ENCODE measurements around the gene BSCL2. TPM values are rescaled to one million over a fixed set of nuclear protein-coding genes. Genes with fewer than 3 reads are reported as not detected.

The BSCL2 gene
- total and polyA plus RNA-seq, 7 donors, result 18.0 to 72.3 (median 46.8) TPM

DNA sequence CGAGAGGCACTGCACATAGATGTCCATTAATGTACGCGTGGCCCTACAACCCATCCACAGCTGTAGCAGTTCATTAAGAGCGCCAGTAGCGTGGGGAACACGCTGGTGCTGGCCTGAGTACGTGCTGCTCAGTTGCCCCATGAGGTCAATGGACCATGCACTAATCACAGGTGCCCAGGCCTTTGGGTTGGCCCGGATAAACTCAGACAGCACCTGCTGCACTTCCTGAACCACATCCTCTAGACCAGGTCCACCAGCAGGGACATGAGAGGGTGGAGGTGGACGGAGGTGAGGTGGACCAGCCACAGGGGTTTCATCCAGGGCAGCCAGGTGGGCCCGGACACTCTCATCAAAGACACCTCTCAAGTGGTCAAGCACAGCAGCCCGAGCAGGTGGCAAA is 57.7 kb downstream of the BSCL2 start:
- no peak overlapping the region for H3K4me3 ChIP-seq
- no peak overlapping the region for H3K27ac ChIP-seq
- no peak for TF ChIP-seq POLR2AphosphoS5 (IDR thresholded peaks at IDR 0.05)
- TF ChIP-seq, protein P1, sequence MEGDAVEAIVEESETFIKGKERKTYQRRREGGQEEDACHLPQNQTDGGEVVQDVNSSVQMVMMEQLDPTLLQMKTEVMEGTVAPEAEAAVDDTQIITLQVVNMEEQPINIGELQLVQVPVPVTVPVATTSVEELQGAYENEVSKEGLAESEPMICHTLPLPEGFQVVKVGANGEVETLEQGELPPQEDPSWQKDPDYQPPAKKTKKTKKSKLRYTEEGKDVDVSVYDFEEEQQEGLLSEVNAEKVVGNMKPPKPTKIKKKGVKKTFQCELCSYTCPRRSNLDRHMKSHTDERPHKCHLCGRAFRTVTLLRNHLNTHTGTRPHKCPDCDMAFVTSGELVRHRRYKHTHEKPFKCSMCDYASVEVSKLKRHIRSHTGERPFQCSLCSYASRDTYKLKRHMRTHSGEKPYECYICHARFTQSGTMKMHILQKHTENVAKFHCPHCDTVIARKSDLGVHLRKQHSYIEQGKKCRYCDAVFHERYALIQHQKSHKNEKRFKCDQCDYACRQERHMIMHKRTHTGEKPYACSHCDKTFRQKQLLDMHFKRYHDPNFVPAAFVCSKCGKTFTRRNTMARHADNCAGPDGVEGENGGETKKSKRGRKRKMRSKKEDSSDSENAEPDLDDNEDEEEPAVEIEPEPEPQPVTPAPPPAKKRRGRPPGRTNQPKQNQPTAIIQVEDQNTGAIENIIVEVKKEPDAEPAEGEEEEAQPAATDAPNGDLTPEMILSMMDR (IDR thresholded peaks at IDR 0.05), result no peak
- DNase-seq, result no peak
- intact Hi-C loops (cut with DNase I), result no loop called here
- WGBS, 2 donors, result 90 to 93% methylated on average over 11 of the region's 11 CpGs
- no peaks in the 10 kb centered on the region for H3K9me3 ChIP-seq
- peaks cover 11 to 28% (median 16%) of the 10 kb centered on the region in 4 donors for H3K36me3 ChIP-seq
- H3K27me3 ChIP-seq, result no peaks in the 10 kb centered on the region
- H3K4me1 ChIP-seq, result peaks cover 0 to 46% (median 36%) of the 10 kb centered on the region in 4 donors

GRCh38 chr11:62648967-62649364 is 58.3 kb downstream of the BSCL2 start:
- Histone ChIP-seq H3K27ac (no peak overlapping the region), H3K4me1 (peaks cover 0 to 49% (median 38%) of the 10 kb centered on the region in 4 donors), H3K4me3 (no peak overlapping the region), H3K36me3 (peaks cover 11 to 33% (median 21%) of the 10 kb centered on the region in 4 donors), H3K9me3 (no peaks in the 10 kb centered on the region), H3K27me3 (no peaks in the 10 kb centered on the region)
- TF ChIP-seq, protein P1 (IDR thresholded peaks at IDR 0.05), result no peak
- no peak for TF ChIP-seq EP300 (IDR thresholded peaks at IDR 0.05)
- TF ChIP-seq POLR2A (IDR thresholded peaks at IDR 0.05), result no peak
- TF ChIP-seq POLR2AphosphoS5 (IDR thresholded peaks at IDR 0.05), result no peak
- intact Hi-C loops (cut with DNase I), result no loop called here
- WGBS, 2 donors, result 95% methylated on average over 11 of the region's 11 CpGs
- DNase-seq, result no peak

GRCh38 chr11:62648185-62648966 is 58.8 kb downstream of the BSCL2 start:
- WGBS, 2 donors, result 94 to 95% methylated on average over 24 of the region's 24 CpGs
- H3K9me3 ChIP-seq, result no peaks in the 10 kb centered on the region
- H3K36me3 ChIP-seq, result peaks cover 11 to 39% (median 24%) of the 10 kb centered on the region in 4 donors
- H3K4me1 ChIP-seq, result peaks cover 0 to 49% (median 38%) of the 10 kb centered on the region in 4 donors
- TF ChIP-seq EP300 (IDR thresholded peaks at IDR 0.05) (no peak), POLR2AphosphoS5 (IDR thresholded peaks at IDR 0.05) (no peak), POLR2A (IDR thresholded peaks at IDR 0.05) (no peak)
- TF ChIP-seq, protein P1 (IDR thresholded peaks at IDR 0.05), result no peak
- H3K27ac ChIP-seq, result no peak overlapping the region
- intact Hi-C loops (cut with DNase I), result no loop called here
- no peaks in the 10 kb centered on the region for H3K27me3 ChIP-seq
- no peak overlapping the region for H3K4me3 ChIP-seq
- no peak for DNase-seq

GRCh38 chr11:62647609-62648005 is 59.6 kb downstream of the BSCL2 start:
- H3K9me3 ChIP-seq, result no peaks in the 10 kb centered on the region
- no peak for DNase-seq
- H3K36me3 ChIP-seq, result peaks cover 11 to 46% (median 26%) of the 10 kb centered on the region in 4 donors
- intact Hi-C loops (cut with DNase I), result loop anchor here (2.0 kb wide), 2 partner anchors 17 to 25 kb away; partner anchors contain the start of genes C11orf98 and CSKMT
- no peaks in the 10 kb centered on the region for H3K27me3 ChIP-seq
- no peak overlapping the region for H3K4me3 ChIP-seq
- TF ChIP-seq POLR2A (IDR thresholded peaks at IDR 0.05), result no peak
- no peak for TF ChIP-seq POLR2AphosphoS5 (IDR thresholded peaks at IDR 0.05)
- TF ChIP-seq, protein P1 (IDR thresholded peaks at IDR 0.05), result no peak
- TF ChIP-seq EP300 (IDR thresholded peaks at IDR 0.05), result no peak
- H3K27ac ChIP-seq, result no peak overlapping the region
- WGBS, 2 donors, result 89 to 91% methylated on average over 6 of the region's 6 CpGs
- H3K4me1 ChIP-seq, result peaks cover 0 to 46% (median 37%) of the 10 kb centered on the region in 4 donors

All from sigmoid colon (tissue), 7 donors.